GM12801 (cell line): ENCODE data around the gene TAX1BP1.

Experiments
- TF ChIP-seq, protein P1 (sequence below): IDR thresholded peaks from one replicate; pipeline ENCODE4 v1.5.1; 2011; ENCODE audit warnings: control low read depth; ENCODE audit not compliant: insufficient read length; ENCODE audit errors: extremely low read depth

Gene TAX1BP1

DNA sequence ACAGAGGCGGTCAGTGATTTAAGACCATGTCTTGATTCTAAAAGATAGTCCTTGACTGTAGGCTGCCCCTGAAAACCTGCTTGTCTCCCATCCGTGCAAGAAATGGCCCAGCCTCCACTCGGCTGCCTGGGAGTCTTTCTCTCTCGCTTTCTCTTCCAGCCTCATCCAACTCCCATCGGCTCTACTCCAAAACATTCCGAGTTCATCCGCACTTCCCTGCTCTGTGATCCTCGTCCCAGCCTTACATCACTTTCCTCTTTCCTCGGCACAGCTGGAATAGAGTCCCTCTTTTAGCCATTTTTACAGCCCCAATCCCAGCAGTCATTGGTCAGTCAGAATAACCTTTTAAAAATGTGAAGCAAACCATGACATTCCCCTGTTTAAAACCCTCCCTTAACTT is 135.1 kb downstream of the TAX1BP1 start:
- TF ChIP-seq, protein P1, sequence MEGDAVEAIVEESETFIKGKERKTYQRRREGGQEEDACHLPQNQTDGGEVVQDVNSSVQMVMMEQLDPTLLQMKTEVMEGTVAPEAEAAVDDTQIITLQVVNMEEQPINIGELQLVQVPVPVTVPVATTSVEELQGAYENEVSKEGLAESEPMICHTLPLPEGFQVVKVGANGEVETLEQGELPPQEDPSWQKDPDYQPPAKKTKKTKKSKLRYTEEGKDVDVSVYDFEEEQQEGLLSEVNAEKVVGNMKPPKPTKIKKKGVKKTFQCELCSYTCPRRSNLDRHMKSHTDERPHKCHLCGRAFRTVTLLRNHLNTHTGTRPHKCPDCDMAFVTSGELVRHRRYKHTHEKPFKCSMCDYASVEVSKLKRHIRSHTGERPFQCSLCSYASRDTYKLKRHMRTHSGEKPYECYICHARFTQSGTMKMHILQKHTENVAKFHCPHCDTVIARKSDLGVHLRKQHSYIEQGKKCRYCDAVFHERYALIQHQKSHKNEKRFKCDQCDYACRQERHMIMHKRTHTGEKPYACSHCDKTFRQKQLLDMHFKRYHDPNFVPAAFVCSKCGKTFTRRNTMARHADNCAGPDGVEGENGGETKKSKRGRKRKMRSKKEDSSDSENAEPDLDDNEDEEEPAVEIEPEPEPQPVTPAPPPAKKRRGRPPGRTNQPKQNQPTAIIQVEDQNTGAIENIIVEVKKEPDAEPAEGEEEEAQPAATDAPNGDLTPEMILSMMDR, result no peak

DNA sequence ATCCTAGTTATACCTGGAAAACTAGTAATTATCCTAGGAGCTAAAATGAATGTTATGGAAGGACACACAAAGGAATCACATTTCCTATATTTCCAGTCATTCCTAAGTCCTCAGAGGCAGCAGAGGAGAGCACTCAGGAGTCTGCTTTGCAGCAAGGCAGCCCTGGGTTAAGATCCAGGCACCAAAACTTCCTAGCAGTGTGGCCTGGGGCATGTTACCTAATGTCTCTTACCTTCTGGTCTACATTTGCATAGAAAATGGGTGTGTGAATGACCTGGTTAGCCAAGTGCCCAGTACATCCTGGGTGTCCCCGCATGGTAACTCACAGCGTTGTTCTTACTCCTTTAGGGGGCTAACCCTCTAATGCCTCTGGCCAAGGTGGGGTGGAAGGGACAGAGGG is 135.9 kb downstream of the TAX1BP1 start:
- TF ChIP-seq, protein P1, result no peak

DNA sequence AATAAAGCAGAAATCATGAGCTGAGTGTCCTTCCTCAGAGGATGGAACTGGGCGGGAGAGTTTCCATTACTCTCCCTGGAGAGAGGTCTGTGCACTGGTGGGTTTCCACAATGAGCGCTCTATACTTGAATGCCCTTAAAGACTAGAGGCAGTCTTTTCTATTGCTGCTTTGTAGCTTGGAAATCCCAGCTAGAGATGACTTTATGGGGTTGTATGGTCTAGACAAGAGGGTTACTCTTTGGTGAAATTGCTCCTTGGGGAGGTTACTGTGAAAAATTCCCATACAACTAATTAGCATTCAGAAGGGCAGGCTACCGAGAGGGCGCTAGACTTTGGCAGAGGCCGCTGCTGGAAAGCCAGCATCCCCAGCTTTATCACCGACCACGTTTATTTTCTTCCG is 136.8 kb downstream of the TAX1BP1 start:
- TF ChIP-seq, protein P1, result no peak
